Suprapubic skin (tissue), 4 donors: ENCODE results near the gene SLC7A9. TPM values are rescaled to one million over a fixed set of nuclear protein-coding genes. Genes with fewer than 3 reads are reported as not detected.

Experiments used
- DNase-seq, 2 donors: peaks; one replicate each; pipeline ENCODE4 v3.0.0-alpha.2; 2019; ENCODE audit warnings: low spot score in 2 of 2
- H3K27ac ChIP-seq: fragments of 200-600 bp; sonication (generic); one replicate; pipeline ENCODE4 v1.5.1; 2019
- H3K27me3 ChIP-seq: fragments of 200-600 bp; sonication (generic); one replicate; pipeline ENCODE4 v1.5.1; 2019
- H3K36me3 ChIP-seq: fragments of 200-600 bp; sonication (generic); one replicate; pipeline ENCODE4 v1.5.1; 2019
- H3K4me1 ChIP-seq: fragments of 200-600 bp; sonication (generic); one replicate; pipeline ENCODE4 v1.5.1; 2019
- H3K4me3 ChIP-seq: fragments of 200-600 bp; sonication (generic); one replicate; pipeline ENCODE4 v1.5.1; 2019; ENCODE audit warnings: mild to moderate bottlenecking
- H3K9me3 ChIP-seq: fragments of 200-600 bp; sonication (generic); one replicate; pipeline ENCODE4 v1.5.1; 2019
- CTCF ChIP-seq, 2 donors: fragments of 200-600 bp in 1 of 2; fragments of 450-650 bp in 1 of 2; sonication (generic) in 1 of 2; IDR thresholded peaks; one replicate each; pipeline ENCODE4 v1.5.1; 2016 to 2019; ENCODE audit warnings: antibody characterized with exemption in 2 of 2, mild to moderate bottlenecking in 1 of 2, moderate library complexity in 1 of 2
- EP300 ChIP-seq: sonication (generic); formaldehyde crosslinking; IDR thresholded peaks from one replicate; pipeline ENCODE4 v1.6.1; 2017; ENCODE audit warnings: antibody characterized with exemption
- POLR2A ChIP-seq, 2 donors: fragments of 450-650 bp; IDR thresholded peaks; one replicate each; pipeline ENCODE4 v1.6.1; 2017; ENCODE audit warnings: antibody characterized with exemption in 2 of 2, mild to moderate bottlenecking in 2 of 2, moderate library complexity in 2 of 2
- POLR2AphosphoS5 ChIP-seq, 3 donors: sonication (generic); formaldehyde crosslinking; IDR thresholded peaks; one replicate each; pipeline ENCODE4 v1.6.1; 2017; ENCODE audit warnings: antibody characterized with exemption in 3 of 3
- WGBS: methylation state at CpG from one replicate; pipeline ENCODE4 v1.1.5; 2018; 5-methylcytosine and 5-hydroxymethylcytosine counted together
- total RNA-seq, 4 donors: library from RNA; depleted of rRNA; stranded (reverse); fragments of >200 nt; gene quantifications; one replicate each; pipeline ENCODE4 v1.1.0, GENCODE V29; 2016

Gene SLC7A9
- total RNA-seq, 4 donors from 2014 or later = 0.40 to 1.7 (median 1.1) TPM; not detected in 1

- Histone ChIP-seq H3K9me3 (no peaks in the 10 kb centered on the region), H3K27me3 (peaks cover 2% of the 10 kb centered on the region), H3K4me1 (no peaks in the 10 kb centered on the region), H3K4me3 (no peak overlapping the region), H3K36me3 (no peaks in the 10 kb centered on the region), H3K27ac (no peak overlapping the region)
- WGBS = 78% methylated on average over 6 of the region's 6 CpGs
- TF ChIP-seq POLR2A (IDR thresholded peaks at IDR 0.05) (no peak), EP300 (no peak), CTCF (IDR thresholded peaks at IDR 0.05) (no peak), POLR2AphosphoS5 (IDR thresholded peaks at IDR 0.05) (no peak)
- peak in 1 of 2 donors; percentile 40 for DNase-seq
Observed at GRCh38 chr19:32814624-32815023, 54.9 kb downstream of the SLC7A9 start.

GRCh38 chr19:32813862-32814425 lies 55.6 kb downstream of the SLC7A9 start:
- Histone ChIP-seq H3K9me3 (no peaks in the 10 kb centered on the region), H3K27ac (no peak overlapping the region), H3K36me3 (no peaks in the 10 kb centered on the region), H3K27me3 (no peaks in the 10 kb centered on the region), H3K4me1 (peaks cover 6% of the 10 kb centered on the region), H3K4me3 (no peak overlapping the region)
- TF ChIP-seq CTCF (IDR thresholded peaks at IDR 0.05) (no peak), EP300 (no peak), POLR2A (IDR thresholded peaks at IDR 0.05) (no peak), POLR2AphosphoS5 (IDR thresholded peaks at IDR 0.05) (no peak)
- peak in 1 of 2 donors; percentile 54 for DNase-seq
- 61% methylated on average over 12 of the region's 15 CpGs for WGBS

GRCh38 chr19:32812571-32812970 lies 57.0 kb downstream of the SLC7A9 start:
- Histone ChIP-seq H3K4me3 (no peak overlapping the region), H3K4me1 (peaks cover 6% of the 10 kb centered on the region), H3K9me3 (no peaks in the 10 kb centered on the region), H3K27ac (no peak overlapping the region), H3K27me3 (no peaks in the 10 kb centered on the region), H3K36me3 (no peaks in the 10 kb centered on the region)
- 88% methylated on average over 3 of the region's 3 CpGs for WGBS
- DNase-seq = no peak
- no peak for TF ChIP-seq EP300
- no peak for TF ChIP-seq CTCF (IDR thresholded peaks at IDR 0.05)
- no peak for TF ChIP-seq POLR2AphosphoS5 (IDR thresholded peaks at IDR 0.05)
- TF ChIP-seq POLR2A (IDR thresholded peaks at IDR 0.05) = no peak

GRCh38 chr19:32812036-32812435 lies 57.5 kb downstream of the SLC7A9 start:
- no peak overlapping the region for H3K27ac ChIP-seq
- no peaks in the 10 kb centered on the region for H3K27me3 ChIP-seq
- TF ChIP-seq POLR2A (IDR thresholded peaks at IDR 0.05) (no peak), POLR2AphosphoS5 (IDR thresholded peaks at IDR 0.05) (no peak), CTCF (IDR thresholded peaks at IDR 0.05) (no peak), EP300 (no peak)
- peaks cover 6% of the 10 kb centered on the region for H3K4me1 ChIP-seq
- H3K4me3 ChIP-seq = no peak overlapping the region
- 86% methylated on average over 8 of the region's 10 CpGs for WGBS
- no peaks in the 10 kb centered on the region for H3K9me3 ChIP-seq
- no peaks in the 10 kb centered on the region for H3K36me3 ChIP-seq
- no peak for DNase-seq

- Histone ChIP-seq H3K4me3 (no peak overlapping the region), H3K27ac (no peak overlapping the region), H3K4me1 (peaks cover 6% of the 10 kb centered on the region), H3K27me3 (no peaks in the 10 kb centered on the region), H3K9me3 (no peaks in the 10 kb centered on the region), H3K36me3 (no peaks in the 10 kb centered on the region)
- no peak for TF ChIP-seq POLR2A (IDR thresholded peaks at IDR 0.05)
- no peak for TF ChIP-seq EP300
- no peak for TF ChIP-seq POLR2AphosphoS5 (IDR thresholded peaks at IDR 0.05)
- no peak for TF ChIP-seq CTCF (IDR thresholded peaks at IDR 0.05)
- DNase-seq = no peak
- 74% methylated on average over 11 of the region's 11 CpGs for WGBS
Observed at GRCh38 chr19:32811151-32811550, 58.4 kb downstream of the SLC7A9 start.
